CD4-positive, alpha-beta T cell (primary cell): ENCODE results near the gene GMPPA. TPM values are rescaled to one million over a fixed set of nuclear protein-coding genes. Genes with fewer than 3 reads are reported as not detected.
A peak's percentile ranks its signal among the peaks of the same experiment; 100 is the strongest.

Experiments used
- ATAC-seq: fragments of 200-7000 bp; cut with Tn5 transposase; one replicate; pipeline ENCODE4 v1.10.0; 2022; ENCODE audit warnings: mild to moderate bottlenecking; ENCODE audit not compliant: poor library complexity
- CTCF ChIA-PET: fragments of 350-600 bp; sonication (Branson Sonifier 250); formaldehyde crosslinking; loops from one replicate; lab custom pipeline; 2021; ENCODE audit warnings: antibody characterized with exemption, inconsistent platforms; lab: Charles Lee
- POLR2A ChIA-PET: fragments of 350-600 bp; sonication (Branson Sonifier 250); formaldehyde crosslinking; loops from one replicate; lab custom pipeline; 2021; ENCODE audit warnings: antibody characterized with exemption, inconsistent platforms; lab: Charles Lee
- DNase-seq, 14 experiments: peaks; one replicate each; pipeline ENCODE4 v3.0.0-alpha.2; 2013 to 2020; ENCODE audit warnings: mixed read lengths in 2 of 14
- H3K27ac ChIP-seq, 2 donors: one replicate each; pipeline versions ENCODE4 v1.5.1 to v1.7.0; 2013; ENCODE audit warnings: low read length in 2 of 2, low read depth in 1 of 2, mild to moderate bottlenecking in 1 of 2
- H3K27me3 ChIP-seq, 2 experiments: 1 replicate in 1 of 2; 2 replicates in 1 of 2; pipeline versions ENCODE4 v1.6.1 to v1.7.0; 2013; ENCODE audit warnings: low read length in 2 of 2, control low read depth in 1 of 2, mild to moderate bottlenecking in 1 of 2, moderate library complexity in 1 of 2; ENCODE audit not compliant: insufficient read depth in 2 of 2, control insufficient read depth in 1 of 2
- H3K36me3 ChIP-seq: one replicate; pipeline ENCODE4 v1.6.1; 2013; ENCODE audit warnings: low read length, control low read depth; ENCODE audit not compliant: insufficient read depth
- H3K4me1 ChIP-seq: one replicate; pipeline ENCODE4 v1.6.1; 2013; ENCODE audit warnings: low read length, control low read depth; ENCODE audit not compliant: insufficient read depth
- H3K4me3 ChIP-seq: one replicate; pipeline ENCODE4 v1.5.1; 2013; ENCODE audit warnings: mild to moderate bottlenecking, low read length, moderate library complexity
- H3K9me3 ChIP-seq, 2 experiments: 1 replicate in 1 of 2; 2 replicates in 1 of 2; pipeline versions ENCODE4 v1.6.1 to v1.7.0; 2013; ENCODE audit warnings: low read length in 2 of 2, mild to moderate bottlenecking in 2 of 2, control low read depth in 1 of 2, moderate library complexity in 1 of 2; ENCODE audit not compliant: control insufficient read depth in 1 of 2, insufficient read depth in 1 of 2
- H3K27ac Mint-ChIP-seq: one replicate; pipeline ENCODE4 v1.8.0; 2020; ENCODE audit warnings: mixed read lengths
- H3K27me3 Mint-ChIP-seq: one replicate; pipeline ENCODE4 v1.8.0; 2021; ENCODE audit warnings: mixed read lengths
- H3K36me3 Mint-ChIP-seq: one replicate; pipeline ENCODE4 v1.8.0; 2021; ENCODE audit warnings: low read depth, mixed read lengths
- H3K4me1 Mint-ChIP-seq: one replicate; pipeline ENCODE4 v1.8.0; 2021; ENCODE audit warnings: low read depth, mixed read lengths
- H3K4me3 Mint-ChIP-seq: one replicate; pipeline ENCODE4 v1.8.0; 2020; ENCODE audit warnings: mild to moderate bottlenecking, mixed read lengths
- H3K9me3 Mint-ChIP-seq: one replicate; pipeline ENCODE4 v1.8.0; 2020; ENCODE audit warnings: mixed read lengths
- intact Hi-C, 2 experiments: fragments of 100-400 bp; cut with DNase I in 1 of 2; cut with micrococcal nuclease in 1 of 2; formaldehyde crosslinking; loops; one replicate each; pipeline versions ENCODE4 v1.15.1 to v1.9.0; 2023 to 2025; cut with DNase I, micrococcal nuclease
- total RNA-seq, 174 experiments: library from RNA in 2 of 174; stranded (reverse) in 2 of 174; gene quantifications; one replicate each; pipeline ENCODE4 v1.2.3 and lab custom pipeline; 2021 to 2026
- TF ChIP-seq, protein P1 (sequence below): fragments of 200-600 bp; IDR thresholded peaks from one replicate; pipeline ENCODE4 v1.8.0; 2022; ENCODE audit warnings: antibody characterized with exemption, mild to moderate bottlenecking

Gene GMPPA
- total RNA-seq, 2 experiments from 2014 or later = 13.3 to 14.4 TPM

DNA sequence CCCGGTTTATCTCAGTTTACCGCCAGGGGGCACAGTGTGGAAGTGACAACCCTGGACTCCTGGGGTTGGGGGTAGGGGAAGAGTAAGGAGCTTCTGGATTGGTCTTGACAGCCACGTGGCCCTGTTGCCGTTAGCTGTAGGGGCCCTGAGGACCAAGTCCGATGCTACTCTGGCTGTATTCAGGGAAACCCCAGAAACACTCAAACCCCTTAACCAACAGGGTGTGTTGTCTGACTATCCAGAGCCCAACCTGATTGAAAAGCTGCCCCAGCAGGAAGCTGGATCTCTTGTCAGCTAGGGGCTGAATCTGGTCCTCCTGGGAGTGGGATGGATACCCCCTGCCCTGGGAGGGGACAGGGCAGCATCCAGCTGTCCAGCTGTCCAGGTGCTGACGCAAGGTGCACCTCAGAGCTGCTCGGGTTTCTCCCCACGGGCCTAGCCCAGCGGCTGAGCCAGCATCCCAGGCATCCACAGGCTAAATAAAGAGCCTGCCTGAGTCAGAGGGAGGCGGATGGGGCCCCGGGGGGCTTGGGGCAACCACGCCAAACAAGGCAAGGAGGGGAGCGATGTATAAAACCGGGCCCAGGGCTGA lies 3.1 kb upstream of the GMPPA start:
- intact Hi-C loops = loop anchor here (1.0 kb wide), 1 partner anchor 35 kb away; no protein-coding TSS in a partner anchor
- Mint-ChIP-seq H3K27me3 (peaks cover 71% of the 10 kb centered on the region), H3K36me3 (peaks cover 13% of the 10 kb centered on the region), H3K9me3 (no peaks in the 10 kb centered on the region), H3K4me3 (no peak overlapping the region), H3K4me1 (peaks cover 37% of the 10 kb centered on the region), H3K27ac (no peak overlapping the region)
- peak in 13 of 14 experiments; percentile 17 to 76 (median 32) for DNase-seq
- H3K27ac ChIP-seq = no peak overlapping the region
- peaks cover 0 to 11% of the 10 kb centered on the region in 2 experiments for H3K9me3 ChIP-seq
- H3K27me3 ChIP-seq = peaks cover 56 to 58% of the 10 kb centered on the region in 2 experiments
- TF ChIP-seq, protein P1, sequence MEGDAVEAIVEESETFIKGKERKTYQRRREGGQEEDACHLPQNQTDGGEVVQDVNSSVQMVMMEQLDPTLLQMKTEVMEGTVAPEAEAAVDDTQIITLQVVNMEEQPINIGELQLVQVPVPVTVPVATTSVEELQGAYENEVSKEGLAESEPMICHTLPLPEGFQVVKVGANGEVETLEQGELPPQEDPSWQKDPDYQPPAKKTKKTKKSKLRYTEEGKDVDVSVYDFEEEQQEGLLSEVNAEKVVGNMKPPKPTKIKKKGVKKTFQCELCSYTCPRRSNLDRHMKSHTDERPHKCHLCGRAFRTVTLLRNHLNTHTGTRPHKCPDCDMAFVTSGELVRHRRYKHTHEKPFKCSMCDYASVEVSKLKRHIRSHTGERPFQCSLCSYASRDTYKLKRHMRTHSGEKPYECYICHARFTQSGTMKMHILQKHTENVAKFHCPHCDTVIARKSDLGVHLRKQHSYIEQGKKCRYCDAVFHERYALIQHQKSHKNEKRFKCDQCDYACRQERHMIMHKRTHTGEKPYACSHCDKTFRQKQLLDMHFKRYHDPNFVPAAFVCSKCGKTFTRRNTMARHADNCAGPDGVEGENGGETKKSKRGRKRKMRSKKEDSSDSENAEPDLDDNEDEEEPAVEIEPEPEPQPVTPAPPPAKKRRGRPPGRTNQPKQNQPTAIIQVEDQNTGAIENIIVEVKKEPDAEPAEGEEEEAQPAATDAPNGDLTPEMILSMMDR = peak; percentile 49
- ChIA-PET POLR2A (interaction anchor here (1.0 kb wide), 1 partner anchor 11 kb away, joined by 3 read pairs; no protein-coding TSS in a partner anchor), CTCF (interaction anchor here (0.8 to 3.2 kb wide), 3 partner anchors 14 to 61 kb away, joined by 3 to 29 read pairs (median 11); no protein-coding TSS in a partner anchor)
- peaks cover 44% of the 10 kb centered on the region for H3K4me1 ChIP-seq
- no peaks in the 10 kb centered on the region for H3K36me3 ChIP-seq
- no peak for ATAC-seq
- H3K4me3 ChIP-seq = no peak overlapping the region

DNA sequence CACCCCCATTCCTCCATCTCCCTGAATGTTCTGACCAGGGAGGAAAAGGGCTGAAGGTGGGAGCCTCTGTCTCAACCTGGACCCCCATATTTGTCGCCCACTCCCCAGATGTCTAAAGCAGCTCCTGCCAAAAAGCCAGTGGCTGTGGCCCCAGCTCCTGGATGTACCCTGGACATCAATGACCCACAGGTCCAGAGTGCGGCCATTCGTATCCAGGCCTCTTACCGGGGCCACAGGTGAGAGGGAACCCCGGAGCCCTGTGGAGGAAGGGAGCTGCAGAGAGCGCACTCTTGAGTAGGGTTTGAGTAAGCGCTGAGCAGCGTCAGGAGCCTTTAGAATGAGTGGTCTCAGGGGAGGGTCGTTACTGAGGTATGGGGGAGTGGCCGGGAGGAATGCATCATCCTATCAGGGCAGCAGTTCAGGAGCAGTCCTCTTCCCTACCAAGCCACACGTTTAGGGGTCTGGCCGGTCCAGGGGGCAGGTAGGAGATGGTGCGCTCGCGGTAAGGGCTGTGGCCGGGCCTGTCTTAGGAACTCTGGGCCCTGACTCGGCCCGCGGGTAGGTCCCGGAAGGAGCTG lies 2.4 kb upstream of the GMPPA start:
- Histone ChIP-seq H3K4me1 (peaks cover 44% of the 10 kb centered on the region), H3K9me3 (peaks cover 0 to 11% of the 10 kb centered on the region in 2 experiments), H3K27me3 (peaks cover 56 to 58% of the 10 kb centered on the region in 2 experiments), H3K4me3 (no peak overlapping the region), H3K36me3 (no peaks in the 10 kb centered on the region), H3K27ac (no peak overlapping the region)
- CTCF ChIA-PET = interaction anchor here (1.0 to 3.2 kb wide), 5 partner anchors 13 to 201 kb away, joined by 3 to 29 read pairs (median 3); partner anchors contain the start of gene DNPEP
- ATAC-seq = no peak
- no peak for DNase-seq
- H3K27ac Mint-ChIP-seq = no peak overlapping the region
- no peaks in the 10 kb centered on the region for H3K9me3 Mint-ChIP-seq
- TF ChIP-seq, protein P1 = no peak
- peaks cover 13% of the 10 kb centered on the region for H3K36me3 Mint-ChIP-seq
- H3K27me3 Mint-ChIP-seq = peaks cover 66% of the 10 kb centered on the region
- POLR2A ChIA-PET = interaction anchor here (0.7 to 1.1 kb wide), 4 partner anchors 12 to 267 kb away, joined by 3 read pairs; partner anchors contain the start of genes ANKZF1 and ATG9A
- intact Hi-C loops = no loop called here
- peaks cover 37% of the 10 kb centered on the region for H3K4me1 Mint-ChIP-seq
- H3K4me3 Mint-ChIP-seq = peak overlapping the region; percentile 72

DNA sequence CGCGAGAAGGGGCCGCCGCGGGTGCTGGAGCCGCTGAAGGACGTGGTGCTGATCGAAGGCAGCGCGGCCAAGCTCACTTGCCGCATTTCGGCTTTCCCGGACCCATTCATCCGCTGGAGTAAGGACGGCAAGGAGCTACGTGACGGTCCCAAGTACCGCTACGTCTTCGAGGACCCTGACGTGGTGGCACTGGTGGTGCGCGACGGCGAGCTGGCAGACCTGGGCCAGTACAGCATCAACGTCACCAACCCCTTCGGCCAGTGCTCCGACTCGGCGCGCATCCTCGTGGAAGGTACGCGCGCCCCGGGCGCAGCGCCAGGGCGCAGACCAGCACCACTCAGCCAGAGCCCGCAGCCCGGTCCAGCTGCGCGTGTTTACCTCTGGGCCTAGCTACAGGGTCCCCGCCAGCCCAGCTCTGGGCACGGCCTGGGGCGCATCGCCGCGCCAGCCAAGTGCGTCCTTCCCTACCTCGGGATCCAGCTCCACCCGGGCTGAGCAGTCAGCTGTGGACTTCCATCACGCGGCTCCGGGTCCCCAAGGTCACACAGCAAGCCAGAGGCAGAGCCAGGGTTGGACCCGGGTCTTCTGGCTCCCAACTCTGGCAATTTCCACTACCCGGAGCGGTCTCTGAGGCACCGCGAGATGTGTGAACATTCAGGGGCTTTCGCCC lies 1.7 kb upstream of the GMPPA start:
- ChIA-PET CTCF (interaction anchor here (1.0 to 3.2 kb wide), 5 partner anchors 13 to 202 kb away, joined by 3 to 29 read pairs (median 3); partner anchors contain the start of gene DNPEP), POLR2A (interaction anchor here (0.7 to 1.5 kb wide), 4 partner anchors 33 to 268 kb away, joined by 3 to 4 read pairs (median 3); partner anchors contain the start of genes ANKZF1, ATG9A and SPEG)
- DNase-seq (peak in 2 of 14 experiments; percentile 33 to 35), ATAC-seq (no peak)
- Histone ChIP-seq H3K27me3 (peaks cover 53 to 56% of the 10 kb centered on the region in 2 experiments), H3K4me3 (peak overlapping the region; percentile 91), H3K36me3 (no peaks in the 10 kb centered on the region), H3K27ac (no peak overlapping the region), H3K4me1 (peaks cover 44% of the 10 kb centered on the region), H3K9me3 (peaks cover 0 to 11% of the 10 kb centered on the region in 2 experiments)
- TF ChIP-seq, protein P1 = no peak
- peaks cover 62% of the 10 kb centered on the region for H3K27me3 Mint-ChIP-seq
- no peak overlapping the region for H3K27ac Mint-ChIP-seq
- no peaks in the 10 kb centered on the region for H3K9me3 Mint-ChIP-seq
- peaks cover 13% of the 10 kb centered on the region for H3K36me3 Mint-ChIP-seq
- H3K4me3 Mint-ChIP-seq = peak overlapping the region; percentile 93
- peaks cover 37% of the 10 kb centered on the region for H3K4me1 Mint-ChIP-seq
- intact Hi-C loops = no loop called here
